HG03439 (cell line): ENCODE results near the gene NOL4L.
"Not testable (repeated sequence)": the region's sequence is repeated elsewhere in the genome, so short reads cannot be mapped to it uniquely, and the experiment has no call there.

Experiments used
- ATAC-seq: cut with Tn5 transposase; IDR thresholded peaks from one replicate; pipeline ENCODE4 v1.9.1; 2021; ENCODE audit warnings: mild to moderate bottlenecking, moderate library complexity; ENCODE audit not compliant: unreplicated experiment

NOL4L gene

GRCh38 chr20:32474967-32475811, 109.9 kb downstream of the NOL4L start:
- no peak for ATAC-seq

- ATAC-seq = no peak
Measured at GRCh38 chr20:32474717-32474966, 110.5 kb downstream of the NOL4L start.

GRCh38 chr20:32474009-32474716, 111.0 kb downstream of the NOL4L start:
- no peak for ATAC-seq

- no peak for ATAC-seq
Measured at GRCh38 chr20:32473231-32474008, 111.7 kb downstream of the NOL4L start.

- no peak for ATAC-seq
Measured at GRCh38 chr20:32472581-32473207, 112.4 kb downstream of the NOL4L start.

DNA sequence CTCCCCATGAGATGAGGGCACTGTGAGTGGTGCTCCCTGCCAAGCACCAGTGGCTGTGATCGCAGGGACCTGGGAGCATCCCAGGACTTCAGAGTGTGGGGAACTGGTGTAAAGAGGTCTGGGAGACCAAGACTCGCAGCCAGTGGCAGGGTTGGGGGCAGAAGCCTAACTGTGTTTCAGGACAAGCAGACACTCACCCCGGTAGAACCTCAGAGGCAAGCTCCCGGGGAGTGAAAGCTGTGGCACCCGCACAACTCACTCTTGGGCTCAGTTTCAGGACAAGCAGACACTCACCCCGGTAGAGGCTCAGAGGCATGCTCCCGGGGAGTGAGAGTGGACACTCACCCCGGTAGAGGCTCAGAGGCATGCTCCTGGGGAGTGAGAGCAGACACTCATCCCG, 114.2 kb downstream of the NOL4L start:
- ATAC-seq = no peak

DNA sequence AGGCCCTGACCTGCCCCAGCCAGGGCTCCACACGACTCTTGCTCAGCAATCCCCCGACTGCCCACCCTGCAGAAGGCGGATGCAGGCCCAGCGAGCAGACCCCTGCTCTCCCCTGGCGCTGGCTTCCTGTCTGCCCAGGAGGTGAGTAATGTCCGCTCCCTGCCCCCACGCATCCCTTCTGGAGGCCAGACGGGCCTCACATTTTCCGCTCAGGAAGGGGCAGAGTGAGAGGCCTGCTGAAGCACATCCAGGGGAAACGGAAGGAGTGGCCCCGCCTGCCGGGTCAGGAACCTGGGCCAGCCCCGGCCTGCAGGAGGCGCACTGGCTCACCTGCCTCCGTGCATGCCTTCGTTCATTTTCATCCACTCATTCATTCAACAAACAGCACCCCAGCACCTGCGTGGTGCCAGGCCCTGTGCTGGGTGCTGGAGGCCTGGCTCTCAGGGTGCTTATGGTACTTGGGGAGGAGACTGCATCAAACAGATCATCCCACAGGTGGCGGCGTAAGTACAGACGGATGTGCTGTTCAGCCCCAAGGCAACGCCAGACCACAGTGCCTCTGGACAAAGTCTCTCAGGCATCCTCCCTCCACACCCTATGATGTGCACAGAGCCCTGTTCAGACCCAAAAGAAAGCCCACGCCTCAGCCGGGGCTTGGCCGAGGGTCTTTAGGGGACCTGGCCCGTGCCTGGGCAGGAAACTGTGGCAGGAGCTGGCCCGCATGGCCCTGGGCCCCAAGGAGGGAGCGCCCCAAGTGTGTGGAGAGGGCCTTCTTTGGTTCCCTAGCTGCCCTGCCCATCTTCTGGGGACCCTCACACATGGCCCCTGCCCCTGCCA, 114.9 kb downstream of the NOL4L start:
- no peak for ATAC-seq

- ATAC-seq = no peak
Measured at GRCh38 chr20:32468860-32469259, 116.3 kb downstream of the NOL4L start.

DNA sequence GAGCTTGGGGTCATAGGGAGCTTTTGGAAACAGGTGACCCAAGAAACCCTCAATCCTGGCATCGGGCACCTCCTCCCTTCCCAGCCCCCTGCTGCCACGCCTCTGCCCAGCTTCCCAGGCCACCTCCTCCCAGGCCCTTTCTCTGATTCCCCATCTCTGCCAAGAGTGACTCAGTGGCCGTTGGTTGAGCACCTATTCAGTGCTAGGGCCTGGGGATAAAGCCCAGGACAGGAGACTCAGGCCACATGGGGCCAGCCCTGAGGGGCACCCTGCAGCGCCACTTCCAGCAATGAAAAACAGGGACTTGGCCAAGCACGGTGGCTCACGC, 116.9 kb downstream of the NOL4L start:
- no peak for ATAC-seq

GRCh38 chr20:32467506-32468312, 117.4 kb downstream of the NOL4L start:
- no peak for ATAC-seq

- ATAC-seq = no peak
Measured at GRCh38 chr20:32466739-32467505, 118.2 kb downstream of the NOL4L start.

DNA sequence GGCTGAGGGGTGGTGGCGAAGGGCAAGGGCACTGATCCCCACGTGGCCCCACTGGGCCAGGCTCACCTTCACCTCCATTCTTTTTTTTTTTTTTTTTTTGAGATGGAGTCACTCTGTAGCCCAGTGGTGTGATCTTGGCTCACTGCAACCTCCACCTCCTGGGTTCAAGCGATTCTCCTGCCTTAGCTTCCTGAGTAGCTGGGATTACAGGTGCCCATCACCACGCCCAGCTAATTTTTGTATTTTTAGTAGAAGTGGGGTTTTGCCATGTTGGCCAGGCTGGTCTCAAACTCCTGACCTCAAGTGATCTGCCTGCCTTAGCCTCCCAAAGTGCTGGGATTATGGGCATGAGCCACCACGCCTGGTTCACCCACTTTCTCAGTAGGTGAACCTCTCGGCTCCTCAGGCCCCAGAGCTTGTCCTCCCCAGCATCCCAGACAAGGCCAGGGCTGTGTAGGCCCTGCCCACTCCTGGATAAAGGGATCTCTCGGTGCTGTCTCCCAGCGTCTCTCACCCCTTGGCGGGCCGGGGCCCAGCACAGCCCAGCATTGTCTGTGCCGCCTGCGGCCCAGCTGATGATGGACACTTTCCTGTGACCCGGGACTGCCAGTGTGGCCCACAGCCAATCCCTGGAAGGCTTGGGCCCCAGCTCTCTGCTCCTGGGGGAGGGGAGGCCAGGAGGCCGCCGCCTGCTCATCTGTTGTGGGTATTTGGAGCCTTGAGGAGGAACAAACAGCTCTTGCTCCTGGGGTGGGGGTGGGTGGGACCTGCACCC, 119.0 kb downstream of the NOL4L start:
- ATAC-seq = not testable (repeated sequence)

- no peak for ATAC-seq
Measured at GRCh38 chr20:32465092-32465900, 119.8 kb downstream of the NOL4L start.

DNA sequence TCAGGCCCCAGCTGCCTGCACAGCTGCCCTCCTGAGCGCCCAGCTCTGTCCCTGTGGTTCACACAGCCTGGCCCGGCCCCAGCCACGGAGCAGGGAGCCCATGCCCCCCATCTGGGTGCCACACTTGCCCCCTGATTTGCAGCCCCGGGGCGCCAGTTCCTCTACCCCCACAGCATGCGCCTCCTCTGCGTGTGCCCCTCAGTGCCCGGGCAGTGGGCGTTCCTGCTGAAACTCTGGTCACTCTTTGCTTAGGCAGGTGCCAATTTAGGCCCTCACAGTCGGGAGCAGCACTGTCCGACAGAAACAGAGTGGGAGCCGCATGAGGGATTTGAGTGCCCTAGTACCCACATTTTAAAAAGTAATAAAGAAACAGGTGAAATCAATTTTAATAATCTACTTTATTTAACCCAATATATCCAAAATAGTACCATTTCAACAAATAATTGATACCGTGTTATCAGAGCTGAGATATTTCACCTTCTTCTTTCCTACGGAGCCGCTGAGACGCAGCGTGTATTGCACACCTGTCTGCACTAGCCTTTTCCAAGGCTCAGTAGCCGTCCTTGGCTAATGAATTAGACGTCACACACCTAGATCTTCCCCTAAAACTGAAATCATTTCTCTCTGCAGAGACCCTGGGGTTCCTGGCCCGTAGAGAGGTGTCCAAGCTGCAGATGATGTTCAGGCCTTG, 120.6 kb downstream of the NOL4L start:
- no peak for ATAC-seq

- no peak for ATAC-seq
Measured at GRCh38 chr20:32463642-32464400, 121.3 kb downstream of the NOL4L start.
